HG03108 (cell line): ENCODE data around the gene KRT72.

Experiments
- ATAC-seq: cut with Tn5 transposase; IDR thresholded peaks from one replicate; pipeline ENCODE4 v1.9.1; 2021; ENCODE audit warnings: moderate library complexity; ENCODE audit not compliant: unreplicated experiment

KRT72 gene

GRCh38 chr12:52551216-52551865 is 49.9 kb downstream of the KRT72 start:
- no peak for ATAC-seq

DNA sequence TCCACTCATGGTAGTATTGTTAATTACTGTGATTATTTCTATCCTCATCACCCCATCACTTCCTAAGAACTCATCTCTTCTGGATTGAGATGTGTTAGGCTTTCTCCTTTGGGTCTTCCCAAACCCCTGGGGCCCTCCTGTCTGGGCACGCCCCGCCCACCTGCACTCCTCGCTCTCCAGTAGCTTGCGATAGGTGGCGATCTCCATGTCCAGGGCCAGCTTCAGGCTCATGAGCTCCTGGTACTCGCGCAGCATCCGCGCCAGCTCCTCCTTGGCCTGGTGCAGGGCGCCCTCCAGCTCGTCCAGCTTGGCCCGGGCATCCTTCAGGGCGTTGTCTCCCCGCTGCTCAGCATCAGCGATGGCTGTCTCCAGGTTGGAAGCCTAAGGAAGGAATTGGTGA is 55.1 kb downstream of the KRT72 start:
- no peak for ATAC-seq

- ATAC-seq = no peak
Observed at GRCh38 chr12:52543985-52544883, 57.0 kb downstream of the KRT72 start.

GRCh38 chr12:52542785-52543318 is 58.4 kb downstream of the KRT72 start:
- ATAC-seq = no peak

- ATAC-seq = no peak
Observed at GRCh38 chr12:52542157-52542556, 59.1 kb downstream of the KRT72 start.

- ATAC-seq = no peak
Observed at GRCh38 chr12:52541709-52542108, 59.6 kb downstream of the KRT72 start.

- ATAC-seq = no peak
Observed at GRCh38 chr12:52540531-52540930, 60.7 kb downstream of the KRT72 start.

GRCh38 chr12:52539821-52540173 is 61.5 kb downstream of the KRT72 start:
- no peak for ATAC-seq

DNA sequence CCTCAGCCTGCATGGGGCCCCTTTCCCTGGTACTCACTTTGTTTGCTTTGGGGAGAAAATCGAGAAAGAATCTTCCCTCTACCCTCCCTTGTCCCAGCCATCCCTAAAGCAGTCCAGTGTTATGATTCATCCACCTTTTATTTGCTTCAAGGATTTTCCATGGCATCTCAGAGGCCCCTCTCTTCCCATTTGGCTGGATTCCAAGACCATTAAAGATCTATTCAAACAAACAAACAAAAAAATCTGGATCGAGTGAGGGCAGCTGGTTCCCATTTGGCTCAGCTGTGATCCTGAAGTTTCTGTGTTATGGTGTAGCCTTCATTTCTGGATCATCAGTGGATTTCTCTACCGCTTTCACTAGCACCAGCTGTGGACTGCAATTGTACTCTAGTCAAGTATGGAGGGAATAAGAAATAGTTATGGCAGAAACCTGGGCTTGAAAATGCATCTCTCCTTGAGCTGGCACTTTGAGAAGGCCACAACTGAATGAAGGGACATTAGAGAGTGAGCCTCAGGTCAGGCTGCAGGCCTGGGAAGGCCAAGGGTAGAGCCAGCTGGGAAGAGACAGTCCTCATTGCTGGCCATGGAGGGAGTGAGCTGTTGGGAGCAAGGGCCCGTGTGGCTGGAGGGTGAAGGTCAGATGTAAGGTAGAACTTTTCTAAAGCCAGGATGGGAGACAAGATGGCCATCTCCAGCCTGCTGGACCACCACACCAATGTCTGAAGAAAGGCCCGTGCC is 62.0 kb downstream of the KRT72 start:
- no peak for ATAC-seq

- ATAC-seq = no peak
Observed at GRCh38 chr12:52537101-52537500, 64.2 kb downstream of the KRT72 start.
